Jurkat, Clone E6-1 (cell line): Measurements from ENCODE around the gene DACH1.

Experiments
- DNase-seq: peaks from one replicate; pipeline ENCODE4 v3.0.0-alpha.2; 2011; ENCODE audit warnings: low read depth, low spot score
- H3K4me3 ChIP-seq: 2 replicates; pipeline ENCODE4 v1.5.1; 2011; ENCODE audit warnings: mild to moderate bottlenecking, low read length, control low read depth, moderate library complexity

DACH1 gene

GRCh38 chr13:71869274-71869673 lies 2.3 kb upstream of the DACH1 start:
- no peak for DNase-seq
- no peak overlapping the region for H3K4me3 ChIP-seq

- no peak for DNase-seq
- peak overlapping the region; percentile 46 for H3K4me3 ChIP-seq
Measured at GRCh38 chr13:71866335-71867130, 471 bp downstream of the DACH1 start.

- DNase-seq = no peak
- peak overlapping the region; percentile 46 for H3K4me3 ChIP-seq
Measured at GRCh38 chr13:71865874-71866334, 1.1 kb downstream of the DACH1 start.

GRCh38 chr13:71864986-71865873 lies 1.8 kb downstream of the DACH1 start:
- H3K4me3 ChIP-seq = peak overlapping the region; percentile 46; the same call in 1 of the 2 replicates
- DNase-seq = no peak

GRCh38 chr13:71864094-71864985 lies 2.7 kb downstream of the DACH1 start:
- no peak for DNase-seq
- no peak overlapping the region for H3K4me3 ChIP-seq

- H3K4me3 ChIP-seq = no peak overlapping the region
- no peak for DNase-seq
Measured at GRCh38 chr13:71863254-71863865, 3.6 kb downstream of the DACH1 start.

- H3K4me3 ChIP-seq = no peak overlapping the region
Measured at GRCh38 chr13:71862459-71862943, 4.5 kb downstream of the DACH1 start.

GRCh38 chr13:71861769-71862458 lies 5.1 kb downstream of the DACH1 start:
- DNase-seq = no peak
- H3K4me3 ChIP-seq = no peak overlapping the region

More at GRCh38 chr13:71862459-71862943, 4.5 kb downstream of the DACH1 start:
- no peak for DNase-seq

GRCh38 chr13:71860547-71861138 lies 6.4 kb downstream of the DACH1 start:
- H3K4me3 ChIP-seq = no peak overlapping the region
- DNase-seq = no peak

GRCh38 chr13:71858647-71859046 lies 8.4 kb downstream of the DACH1 start:
- H3K4me3 ChIP-seq = no peak overlapping the region
- no peak for DNase-seq

GRCh38 chr13:71856548-71857043 lies 10.4 kb downstream of the DACH1 start:
- DNase-seq = no peak
- no peak overlapping the region for H3K4me3 ChIP-seq

GRCh38 chr13:71854401-71854800 lies 12.6 kb downstream of the DACH1 start:
- no peak overlapping the region for H3K4me3 ChIP-seq
- DNase-seq = no peak

- H3K4me3 ChIP-seq = no peak overlapping the region
- DNase-seq = no peak
Measured at GRCh38 chr13:71853725-71854124, 13.3 kb downstream of the DACH1 start.

- H3K4me3 ChIP-seq = no peak overlapping the region
- DNase-seq = no peak
Measured at GRCh38 chr13:71852736-71853135, 14.3 kb downstream of the DACH1 start.

GRCh38 chr13:71851498-71852409 lies 15.2 kb downstream of the DACH1 start:
- no peak overlapping the region for H3K4me3 ChIP-seq
- no peak for DNase-seq

GRCh38 chr13:71842003-71842402 lies 25.0 kb downstream of the DACH1 start:
- no peak overlapping the region for H3K4me3 ChIP-seq
- no peak for DNase-seq
